Left ventricle myocardium superior (tissue), 1 donor: ENCODE data around the gene GNL3. TPM values are rescaled to one million over a fixed set of nuclear protein-coding genes. Genes with fewer than 3 reads are reported as not detected.

Experiments
- ATAC-seq: fragments of 200-7000 bp; cut with Tn5 transposase; one replicate; pipeline ENCODE4 v1.9.1; 2020; ENCODE audit warnings: mild to moderate bottlenecking, moderate library complexity
- DNase-seq: peaks from one replicate; pipeline ENCODE4 v3.0.0-alpha.2; 2020
- intact Hi-C: fragments of 100-400 bp; cut with micrococcal nuclease; formaldehyde crosslinking; loops from one replicate; pipeline ENCODE4 v1.11.0; 2022
- total RNA-seq: library from RNA; stranded (reverse); fragmentation: NEBNext Ultra II Directional; extraction: Animal tissue kit (Norgen Biotek cat#: 25700); gene quantifications from one replicate; pipeline ENCODE4 v1.2.1, GENCODE V29; 2021
- donor health status: DM: no; HTN: yes; CAD: no; lungs with severe emphysema.

GNL3 gene
- total RNA-seq, 1 donor from 2014 or later: 27.8 TPM

- intact Hi-C loops: no loop called here
- ATAC-seq (no peak), DNase-seq (no peak)
These were observed 2.2 kb upstream of the GNL3 start for GRCh38 chr3:52683611-52684010.

GRCh38 chr3:52684184-52684583 lies 1.6 kb upstream of the GNL3 start:
- DNase-seq: no peak
- intact Hi-C loops: no loop called here
- ATAC-seq: no peak

- peak; percentile 91 for DNase-seq
- intact Hi-C loops: no loop called here
- ATAC-seq: peak; percentile 94
These were observed 535 bp upstream of the GNL3 start for GRCh38 chr3:52685285-52685708.

GRCh38 chr3:52688266-52688665 lies 2.4 kb downstream of the GNL3 start:
- DNase-seq: no peak
- no peak for ATAC-seq
- intact Hi-C loops: no loop called here

GRCh38 chr3:52689151-52689550 lies 3.3 kb downstream of the GNL3 start:
- DNase-seq (no peak), ATAC-seq (no peak)
- intact Hi-C loops: no loop called here

GRCh38 chr3:52690560-52690959 lies 4.7 kb downstream of the GNL3 start:
- ATAC-seq (no peak), DNase-seq (no peak)
- intact Hi-C loops: no loop called here

GRCh38 chr3:52693071-52693470 lies 7.2 kb downstream of the GNL3 start:
- DNase-seq (no peak), ATAC-seq (no peak)
- intact Hi-C loops: no loop called here

- DNase-seq (no peak), ATAC-seq (no peak)
- intact Hi-C loops: no loop called here
These were observed 8.8 kb downstream of the GNL3 start for GRCh38 chr3:52694528-52695189.

GRCh38 chr3:52695798-52696671 lies 10.2 kb downstream of the GNL3 start:
- ATAC-seq (no peak), DNase-seq (no peak)
- intact Hi-C loops: no loop called here

- DNase-seq: no peak
- no peak for ATAC-seq
- intact Hi-C loops: no loop called here
These were observed 11.2 kb downstream of the GNL3 start for GRCh38 chr3:52696830-52697631.

- intact Hi-C loops: no loop called here
- no peak for ATAC-seq
- DNase-seq: no peak
These were observed 11.8 kb downstream of the GNL3 start for GRCh38 chr3:52697632-52697965.

- no peak for ATAC-seq
- no peak for DNase-seq
- intact Hi-C loops: no loop called here
These were observed 17.5 kb downstream of the GNL3 start for GRCh38 chr3:52703341-52703740.

- DNase-seq: peak; percentile 35
- peak; percentile 15 for ATAC-seq
- intact Hi-C loops: no loop called here
These were observed 19.0 kb downstream of the GNL3 start for GRCh38 chr3:52704611-52705437.

GRCh38 chr3:52705438-52705687 lies 19.5 kb downstream of the GNL3 start:
- intact Hi-C loops: no loop called here
- ATAC-seq: no peak
- DNase-seq: no peak

- peak; percentile 95 for ATAC-seq
- peak; percentile 93 for DNase-seq
- intact Hi-C loops: no loop called here
These were observed 20.2 kb downstream of the GNL3 start, which contains the start of the genes GLT8D1 and SPCS1 for GRCh38 chr3:52705688-52706686. Gene GLT8D1 (minus strand): TSS chr3:52705791. CDS start chr3:52700460, 5,331 bp downstream. Gene SPCS1 (plus strand): TSS chr3:52706106. CDS start chr3:52706247, 141 bp downstream.

GRCh38 chr3:52707585-52707984 lies 21.8 kb downstream of the GNL3 start:
- ATAC-seq (no peak), DNase-seq (no peak)
- intact Hi-C loops: no loop called here

GRCh38 chr3:52710512-52710911 lies 24.7 kb downstream of the GNL3 start:
- DNase-seq (no peak), ATAC-seq (no peak)
- intact Hi-C loops: no loop called here
